Measurements from ENCODE around the gene PSMB3.

PSMB3 gene

DNA sequence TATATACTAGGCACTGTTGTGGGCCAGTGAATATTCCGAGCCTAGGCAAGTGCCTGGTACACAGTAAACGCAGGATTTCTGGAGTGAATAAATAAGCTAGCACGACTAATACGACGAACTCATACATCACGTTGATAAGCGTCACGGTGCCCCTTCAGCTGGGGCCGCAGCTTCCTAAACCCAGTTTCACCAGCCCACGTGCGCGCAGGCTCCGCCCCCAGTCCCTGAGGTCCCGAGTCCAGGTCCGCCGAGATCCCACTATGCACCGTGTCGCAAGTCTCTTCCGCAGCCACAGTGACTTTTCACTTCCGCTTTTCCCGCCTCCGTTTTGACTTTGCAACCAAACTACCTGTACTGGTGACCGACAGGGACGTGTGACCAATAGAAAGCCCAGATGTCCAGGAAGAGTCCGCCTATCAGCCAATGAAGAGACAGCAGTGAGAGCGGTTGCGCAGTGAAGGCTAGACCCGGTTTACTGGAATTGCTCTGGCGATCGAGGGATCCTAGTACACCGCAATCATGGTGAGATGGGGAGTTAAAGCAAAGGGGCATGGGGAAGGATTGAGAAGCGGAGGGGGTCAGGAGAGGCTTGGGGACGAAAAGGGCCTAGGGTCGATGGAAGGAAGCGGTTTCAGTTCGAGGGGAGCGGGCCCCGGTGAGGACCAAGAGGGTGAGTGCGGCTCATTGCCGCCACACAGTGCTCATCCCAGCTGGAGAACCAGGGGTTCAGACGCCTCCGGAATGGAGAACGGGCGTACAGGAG, at the start of gene PSMB3:
TSS of gene PSMB3 (plus strand) at position 434 of the 763 bp plus-strand sequence. CDS start at position 520, 86 bp downstream.
- intact Hi-C loops (cut with DNase I): no loop called here
- peak; percentile 93 to 100 (median 99) for DNase-seq

DNA sequence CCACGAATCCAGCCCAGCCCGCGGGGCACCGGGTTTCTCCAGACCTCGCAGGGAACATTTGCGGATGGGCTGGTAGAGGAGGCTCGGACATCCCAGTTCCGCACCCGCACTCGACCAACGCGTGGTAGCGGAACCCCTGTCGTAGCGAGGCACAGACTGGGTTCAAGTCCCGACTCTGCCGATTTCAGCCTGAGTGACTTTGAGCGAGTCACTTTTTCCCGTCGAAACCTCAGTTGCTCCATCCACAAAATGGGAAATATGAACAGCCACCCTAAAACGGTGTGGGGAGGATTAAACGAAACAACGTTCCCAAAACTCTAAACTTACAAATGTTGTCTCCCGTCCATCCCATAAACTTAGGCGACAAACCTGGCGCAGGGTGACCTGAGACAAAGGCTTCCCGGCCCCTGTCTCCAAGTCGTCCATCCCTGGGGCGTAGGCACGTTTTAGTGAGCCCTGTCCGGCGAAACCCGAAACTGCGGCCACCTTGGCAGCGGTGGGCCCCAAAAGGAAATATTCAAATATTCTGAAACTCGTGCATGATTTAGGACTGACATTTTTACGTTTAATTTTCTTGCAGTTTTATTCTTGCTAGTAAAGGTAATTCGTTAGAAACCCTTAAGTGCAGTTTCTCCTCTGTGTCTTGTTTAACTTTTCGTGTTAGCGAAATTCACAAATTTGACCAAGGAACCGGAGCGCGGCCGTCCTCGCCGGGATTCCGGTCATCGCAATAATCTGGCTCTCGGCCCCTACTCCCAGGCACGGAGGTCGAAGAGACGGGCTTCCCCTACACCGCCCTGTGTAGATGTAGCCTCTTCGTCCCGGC, 49.4 kb upstream of the PSMB3 start:
- intact Hi-C loops (cut with DNase I): no loop called here
- DNase-seq: peak in 5 of 42 donors; percentile 23 to 52 (median 50)

DNA sequence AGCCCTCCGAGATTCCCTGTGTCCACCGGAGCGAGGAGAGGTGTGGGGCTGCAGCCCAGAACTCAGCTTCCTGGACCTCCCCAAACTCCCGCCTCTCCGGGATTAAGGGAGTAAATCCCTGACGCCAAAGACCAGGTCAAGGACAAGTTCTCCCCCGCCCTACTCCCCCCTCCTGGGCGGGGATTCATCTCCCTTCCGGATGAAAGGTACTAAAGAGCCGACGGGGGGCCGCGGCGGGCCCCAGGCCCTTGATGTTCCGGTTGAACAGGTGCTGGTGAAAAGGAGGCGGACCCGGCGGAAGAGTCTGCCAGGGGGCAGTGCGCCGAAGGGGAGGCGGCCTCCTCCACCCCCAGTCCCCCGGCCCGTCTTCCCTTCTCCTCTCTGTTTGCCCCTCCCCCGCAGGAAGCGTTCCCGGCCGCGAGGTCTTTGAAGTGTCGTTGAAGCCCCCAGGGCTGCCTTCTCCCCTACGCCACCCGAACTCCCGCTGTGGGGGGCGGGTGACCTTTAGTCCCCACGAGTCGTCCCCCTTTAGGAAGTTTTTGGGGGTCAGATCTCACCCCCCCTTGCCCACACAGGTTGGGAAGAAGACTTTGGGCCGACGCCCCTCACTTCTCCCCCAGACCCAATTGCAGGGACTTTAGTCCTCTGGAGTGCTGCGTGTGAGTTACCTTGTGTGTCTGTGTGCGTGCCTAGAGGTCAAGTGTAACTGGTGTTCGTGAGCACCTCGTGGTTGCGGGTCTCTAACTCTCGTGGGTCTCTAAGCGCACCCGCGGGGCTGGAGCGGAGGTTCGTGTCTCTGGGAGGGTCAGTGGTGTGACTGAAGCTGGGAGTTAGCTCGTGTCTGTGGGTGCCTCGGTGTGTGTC, 48.6 kb upstream of the PSMB3 start:
- DNase-seq: peak in 25 of 42 donors; percentile 20 to 58 (median 36)
- intact Hi-C loops (cut with DNase I): no loop called here

DNA sequence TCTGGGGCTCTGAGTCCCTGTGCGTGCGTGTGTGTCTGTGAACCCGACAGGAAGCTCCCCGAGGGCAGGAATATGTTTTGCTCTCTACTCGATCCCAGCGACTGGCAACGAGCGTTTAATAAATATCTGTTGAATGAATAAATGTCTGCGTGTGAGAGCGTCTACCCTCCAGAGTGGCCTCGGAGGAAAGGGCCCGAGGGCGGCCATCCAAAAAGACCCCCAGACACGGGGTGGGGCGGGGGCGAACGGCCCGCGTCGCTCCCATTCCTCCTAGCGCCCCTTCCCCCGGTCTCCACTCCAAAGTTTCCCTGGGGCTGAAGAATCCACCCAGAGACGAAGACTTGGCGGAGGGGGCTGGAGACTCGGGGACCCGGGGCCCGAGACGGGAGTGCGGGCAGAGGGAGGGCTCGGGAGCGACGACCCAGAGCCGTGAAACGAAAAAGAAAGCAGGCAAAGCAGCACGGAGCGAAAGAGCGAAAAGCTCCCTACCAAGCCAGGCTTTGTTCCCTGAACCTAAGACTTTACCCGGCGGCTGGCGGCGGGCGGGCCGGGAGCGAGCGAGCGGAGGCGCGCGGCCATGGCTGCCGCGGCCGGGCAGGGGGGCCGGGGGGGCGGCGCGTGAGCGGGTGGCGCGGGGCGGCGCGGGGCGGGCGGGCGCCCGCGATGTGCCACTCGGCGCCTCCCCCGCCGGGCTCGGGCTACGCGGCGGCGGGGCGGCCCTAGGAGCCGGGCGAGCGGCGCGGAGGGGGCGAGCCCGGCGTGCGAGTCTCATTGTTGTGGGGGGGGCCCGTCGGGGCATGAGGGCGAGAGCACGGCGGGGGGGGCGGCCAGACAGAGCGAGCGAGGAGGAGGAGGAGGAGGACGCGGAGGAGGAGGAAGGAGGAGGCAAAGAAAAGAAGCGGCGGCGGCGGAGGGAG, 47.7 kb upstream of the PSMB3 start, which contains the start of gene MLLT6:
TSS of gene MLLT6 (plus strand) at position 668 of the 917 bp plus-strand sequence. CDS start 360 bp downstream, outside the sequence.
- intact Hi-C loops (cut with DNase I): no loop called here
- DNase-seq: peak; percentile 64 to 94 (median 86)

DNA sequence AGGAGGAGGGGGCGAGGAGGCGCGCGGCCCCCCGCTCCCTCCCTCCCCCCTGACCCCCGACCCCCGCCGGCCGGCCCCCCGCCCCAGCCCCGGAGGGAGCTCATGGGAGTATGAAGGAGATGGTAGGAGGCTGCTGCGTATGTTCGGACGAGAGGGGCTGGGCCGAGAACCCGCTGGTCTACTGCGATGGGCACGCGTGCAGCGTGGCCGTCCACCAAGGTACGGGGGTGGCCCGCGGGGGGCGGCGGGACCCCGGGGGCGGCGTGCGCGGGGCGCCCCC, 47.1 kb upstream of the PSMB3 start:
- DNase-seq: peak in 1 of 42 donors; percentile 25
- intact Hi-C loops (cut with DNase I): no loop called here

DNA sequence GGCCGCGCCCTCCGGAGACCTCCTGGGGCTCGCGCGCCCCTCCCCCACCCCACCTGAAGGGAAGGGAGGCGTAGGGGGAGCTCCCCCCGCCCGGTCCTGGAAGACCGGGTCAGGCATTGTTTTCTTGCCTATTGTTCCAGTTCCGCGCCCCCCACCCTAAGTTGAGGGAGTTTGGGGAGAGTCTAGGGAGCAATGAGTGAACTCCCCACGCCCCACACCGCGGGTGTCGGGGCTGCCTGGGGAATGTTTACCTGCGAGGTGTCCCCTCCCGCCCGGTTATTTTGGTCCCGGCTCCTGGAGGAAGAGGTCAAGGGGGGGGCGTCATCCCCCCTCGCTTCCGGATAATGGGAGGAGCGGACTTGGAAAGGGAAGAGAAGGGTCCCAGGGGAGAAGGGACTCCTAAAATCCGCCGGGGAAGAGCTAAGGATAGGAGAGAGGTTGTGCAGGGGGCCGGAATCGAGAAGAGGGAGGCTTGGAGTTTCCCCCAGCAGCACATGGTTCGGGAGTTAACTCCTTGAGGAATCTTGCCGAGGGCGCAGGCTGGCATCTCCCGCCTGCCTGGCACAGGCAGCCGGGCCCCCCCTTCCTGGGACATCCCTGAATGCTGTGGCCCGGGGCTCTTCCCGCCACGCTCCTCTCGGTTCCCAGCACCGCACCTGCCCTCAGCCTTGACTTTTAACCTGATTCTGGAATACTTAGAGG, 46.6 kb upstream of the PSMB3 start:
- intact Hi-C loops (cut with DNase I): no loop called here
- DNase-seq: peak in 34 of 42 donors; percentile 24 to 69 (median 48)

DNA sequence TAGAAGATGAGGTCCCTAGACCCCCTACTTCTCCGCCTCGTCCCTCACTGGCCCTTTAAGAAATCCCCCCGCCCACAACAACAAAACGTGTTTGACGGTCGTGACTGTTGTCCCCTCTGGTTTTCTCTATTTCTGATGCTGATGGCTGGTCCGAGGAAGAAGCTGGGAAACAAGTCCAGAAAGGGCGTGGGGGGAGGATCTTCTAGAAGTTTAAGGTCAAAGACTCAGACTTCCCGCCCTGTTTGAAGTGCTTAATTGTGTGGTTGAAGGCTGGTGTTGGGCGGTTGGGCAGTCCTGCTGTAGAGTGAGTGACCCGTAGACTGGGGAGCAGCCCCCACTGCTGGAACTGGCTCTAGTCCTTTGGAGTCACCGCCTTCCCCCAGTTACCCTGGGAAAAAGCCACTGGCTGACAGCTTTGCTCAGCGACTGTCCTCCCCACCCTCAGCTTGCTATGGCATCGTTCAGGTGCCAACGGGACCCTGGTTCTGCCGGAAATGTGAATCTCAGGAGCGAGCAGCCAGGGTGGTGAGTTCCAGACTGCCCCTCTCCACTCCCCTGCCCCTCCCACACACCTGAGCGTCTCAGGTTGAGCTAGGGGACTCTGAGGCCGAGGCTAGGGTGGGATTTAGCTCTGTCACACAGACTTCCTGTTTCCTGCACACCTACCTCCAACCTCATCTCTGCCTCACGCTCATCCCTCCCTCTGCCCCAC, 45.9 kb upstream of the PSMB3 start:
- DNase-seq: peak in 5 of 42 donors; percentile 16 to 56 (median 38)
- intact Hi-C loops (cut with DNase I): no loop called here

DNA sequence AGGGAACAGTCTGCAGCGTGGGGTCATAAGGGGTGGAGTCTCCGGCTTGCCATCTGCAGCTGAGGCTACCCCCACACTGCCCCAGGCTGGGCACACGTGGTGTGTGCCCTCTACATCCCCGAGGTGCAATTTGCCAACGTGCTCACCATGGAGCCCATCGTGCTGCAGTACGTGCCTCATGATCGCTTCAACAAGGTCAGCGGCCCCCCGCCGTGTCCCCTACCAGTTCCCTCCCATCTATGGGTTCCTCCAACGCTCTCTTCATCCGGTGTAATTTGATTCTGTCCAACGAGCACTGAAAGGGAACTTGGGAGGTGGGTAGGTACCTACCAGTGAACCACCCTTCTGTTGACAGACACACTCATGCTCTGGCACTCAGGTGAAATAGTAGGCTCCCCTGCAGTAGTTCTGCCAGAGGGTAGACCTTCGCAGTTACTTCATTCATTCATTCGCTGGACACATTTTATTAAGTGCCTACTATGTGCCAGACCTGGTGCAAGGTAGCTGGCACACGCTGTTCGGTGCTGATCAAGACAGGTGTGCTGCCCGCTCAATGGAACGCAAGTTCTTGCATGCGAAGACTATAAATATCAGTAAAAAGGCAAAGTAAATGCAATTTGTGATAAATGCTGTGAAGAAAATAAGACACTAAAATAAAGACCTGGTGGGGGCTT, 44.7 kb upstream of the PSMB3 start:
- peak in 1 of 42 donors; percentile 41 for DNase-seq
- intact Hi-C loops (cut with DNase I): no loop called here

DNA sequence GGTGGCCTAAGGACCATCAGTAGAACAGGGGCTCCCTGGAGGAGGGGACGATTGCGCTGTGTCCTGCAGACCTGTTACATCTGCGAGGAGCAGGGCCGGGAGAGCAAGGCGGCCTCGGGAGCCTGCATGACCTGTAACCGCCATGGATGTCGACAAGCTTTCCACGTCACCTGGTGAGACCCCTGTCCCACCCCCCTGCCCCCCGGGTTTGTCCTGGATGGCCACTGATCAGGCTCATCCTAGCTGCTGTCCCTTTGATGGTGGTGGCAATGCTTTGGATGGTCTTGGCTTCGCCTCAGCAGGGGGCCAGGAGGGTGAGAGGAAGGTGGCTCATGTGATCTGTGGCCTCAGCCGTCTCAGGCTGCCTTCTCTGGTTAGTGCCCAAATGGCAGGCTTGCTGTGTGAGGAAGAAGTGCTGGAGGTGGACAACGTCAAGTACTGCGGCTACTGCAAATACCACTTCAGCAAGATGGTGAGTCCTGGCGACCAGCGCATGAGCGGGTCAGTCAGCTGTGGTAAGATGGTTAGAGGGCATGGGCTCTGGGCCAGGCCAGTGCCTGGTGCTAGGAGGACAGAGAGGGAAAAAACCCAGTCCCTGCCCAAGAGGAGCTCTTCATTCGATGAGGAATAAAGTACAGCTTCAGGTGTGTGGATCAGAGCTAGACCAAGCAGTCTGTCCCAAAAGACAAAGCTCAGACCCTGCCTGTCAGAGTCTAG, 43.3 kb upstream of the PSMB3 start:
- intact Hi-C loops (cut with DNase I): no loop called here

DNA sequence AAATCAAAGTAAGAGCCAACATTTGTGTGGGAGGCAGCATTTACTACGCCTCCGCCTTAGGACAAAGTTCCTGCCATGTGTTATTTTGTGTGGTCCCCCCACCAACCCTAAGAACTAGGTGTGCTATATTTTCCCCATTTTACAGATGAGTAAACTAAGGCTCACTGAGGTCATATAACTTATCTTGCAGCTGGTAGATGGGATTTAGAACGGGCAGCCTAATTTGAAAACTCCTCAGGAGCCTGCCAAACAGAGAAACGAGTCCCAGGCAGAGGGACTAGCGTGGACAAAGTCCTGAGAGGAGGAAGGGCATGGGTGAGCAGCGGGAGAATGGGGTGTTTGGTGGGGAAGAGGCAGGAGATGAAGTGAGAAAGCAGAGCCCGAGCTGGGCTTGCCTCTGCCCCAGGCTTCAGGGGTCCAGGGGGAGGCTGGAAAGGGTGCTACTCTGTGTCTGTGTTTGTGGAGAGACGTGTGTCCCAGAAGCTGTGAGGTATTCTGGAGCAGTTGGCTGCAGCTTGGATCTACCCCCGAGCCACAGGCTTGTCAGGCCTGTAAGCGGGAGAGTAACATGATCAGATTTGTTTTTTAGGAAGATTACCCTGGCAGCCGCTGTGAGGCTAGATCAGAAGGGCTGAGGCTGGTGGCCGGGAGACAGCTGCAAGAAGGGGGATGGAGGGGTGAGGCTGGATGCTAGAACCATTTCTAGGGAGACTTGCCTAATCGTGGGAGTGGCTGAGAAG, 42.5 kb upstream of the PSMB3 start:
- intact Hi-C loops (cut with DNase I): no loop called here
- DNase-seq: no peak

More for the DNA sequence above, 43.3 kb upstream of the PSMB3 start:
- peak in 1 of 42 donors; percentile 28 for DNase-seq

DNA sequence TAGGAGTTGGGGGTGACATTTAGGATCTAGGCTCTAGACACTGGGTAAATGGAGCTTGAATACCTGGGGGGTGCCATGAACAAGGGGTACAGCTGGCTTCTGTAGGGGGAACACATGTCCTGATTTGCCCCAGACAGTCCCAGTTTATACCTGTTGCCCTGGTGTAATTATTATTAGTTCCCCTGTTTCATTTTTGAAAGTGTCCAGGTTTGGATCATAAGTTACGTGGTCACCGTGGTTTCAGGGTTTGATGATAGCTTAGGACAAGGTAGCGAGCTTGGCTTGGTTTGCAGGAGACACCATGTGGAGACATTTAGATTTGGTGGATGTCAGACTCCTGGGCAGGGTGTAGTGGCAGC, 42.0 kb upstream of the PSMB3 start:
- DNase-seq: no peak
- intact Hi-C loops (cut with DNase I): no loop called here

DNA sequence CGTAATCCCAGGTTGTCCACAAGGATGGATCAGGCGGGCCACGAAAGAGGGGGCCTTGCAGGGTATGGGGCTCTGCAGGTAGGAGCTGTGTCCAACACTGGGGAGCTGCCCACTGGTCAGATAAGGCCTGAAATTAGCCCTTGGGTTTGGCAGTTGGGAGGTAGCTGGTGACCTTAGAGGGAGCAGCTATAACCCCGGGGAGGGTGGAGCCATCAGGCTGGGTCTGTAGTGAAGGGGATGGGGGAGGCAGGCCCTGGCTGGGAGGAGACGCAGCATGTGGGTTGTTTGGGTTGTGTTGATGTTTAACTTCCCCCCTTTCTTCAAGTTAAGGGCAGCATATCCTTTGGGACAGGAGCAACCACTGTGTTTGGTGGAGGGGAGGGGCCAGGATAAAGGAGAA, 41.6 kb upstream of the PSMB3 start:
- intact Hi-C loops (cut with DNase I): no loop called here
- DNase-seq: no peak

DNA sequence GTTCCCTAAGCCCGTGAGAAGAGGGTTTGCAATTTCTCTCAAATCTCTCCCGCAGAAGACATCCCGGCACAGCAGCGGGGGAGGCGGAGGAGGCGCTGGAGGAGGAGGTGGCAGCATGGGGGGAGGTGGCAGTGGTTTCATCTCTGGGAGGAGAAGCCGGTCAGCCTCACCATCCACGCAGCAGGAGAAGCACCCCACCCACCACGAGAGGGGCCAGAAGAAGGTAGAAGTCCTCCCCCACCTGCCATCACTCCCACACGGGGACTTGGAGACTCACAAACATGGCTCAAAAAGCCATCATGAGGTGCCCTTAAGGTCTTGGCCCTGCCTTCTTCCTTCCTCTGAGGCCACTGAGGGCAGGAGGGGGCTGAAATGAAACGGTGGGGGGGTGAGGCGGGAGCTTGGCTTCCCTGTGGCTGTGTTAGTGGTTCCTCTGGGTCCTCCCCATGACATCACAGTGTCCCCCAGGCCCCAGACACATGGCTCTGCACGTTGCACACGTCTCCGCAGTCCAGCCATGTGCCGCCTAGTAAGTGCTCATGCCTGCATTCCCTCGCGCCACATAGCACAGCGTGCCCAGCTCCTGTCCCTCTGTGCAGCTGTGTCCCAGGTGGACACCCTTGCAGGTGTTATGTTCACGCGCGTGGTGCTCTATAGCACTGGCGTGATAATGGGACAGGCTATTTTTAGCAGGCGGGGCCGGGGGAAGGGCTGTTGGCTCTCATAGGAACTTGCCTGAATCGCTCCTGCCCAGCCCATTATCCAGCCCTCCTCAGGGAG, 40.6 kb upstream of the PSMB3 start:
- intact Hi-C loops (cut with DNase I): no loop called here

DNA sequence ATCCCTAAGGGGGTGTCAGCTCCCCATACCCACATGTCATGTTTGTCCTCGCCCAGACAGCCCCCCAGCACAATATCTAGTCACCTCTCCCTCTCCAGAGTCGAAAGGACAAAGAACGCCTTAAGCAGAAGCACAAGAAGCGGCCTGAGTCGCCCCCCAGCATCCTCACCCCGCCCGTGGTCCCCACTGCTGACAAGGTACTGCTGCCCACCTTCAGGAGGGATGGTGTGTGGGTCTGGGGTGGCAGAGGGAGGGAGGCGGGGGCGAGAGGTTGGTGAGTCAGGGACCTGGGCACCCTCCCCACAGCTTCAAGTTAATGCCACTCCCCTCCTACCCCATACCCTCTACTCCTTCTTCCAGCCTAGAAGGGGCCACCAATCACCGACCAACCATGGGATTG, 39.9 kb upstream of the PSMB3 start:
- DNase-seq: no peak
- intact Hi-C loops (cut with DNase I): no loop called here

More for the DNA sequence above, 40.6 kb upstream of the PSMB3 start:
- DNase-seq: peak in 2 of 42 donors; percentile 38 to 46

Measured in head of caudate nucleus (tissue), 42 donors.